ENCODE measurements around the gene KSR2. TPM values are rescaled to one million over a fixed set of nuclear protein-coding genes. Genes with fewer than 3 reads are reported as not detected.

KSR2 gene
- total and polyA plus RNA-seq, 2 donors (not counting 3 experiments of a cell fraction or from before 2014, with no cell fraction given), result 2.1 to 5.2 TPM

DNA sequence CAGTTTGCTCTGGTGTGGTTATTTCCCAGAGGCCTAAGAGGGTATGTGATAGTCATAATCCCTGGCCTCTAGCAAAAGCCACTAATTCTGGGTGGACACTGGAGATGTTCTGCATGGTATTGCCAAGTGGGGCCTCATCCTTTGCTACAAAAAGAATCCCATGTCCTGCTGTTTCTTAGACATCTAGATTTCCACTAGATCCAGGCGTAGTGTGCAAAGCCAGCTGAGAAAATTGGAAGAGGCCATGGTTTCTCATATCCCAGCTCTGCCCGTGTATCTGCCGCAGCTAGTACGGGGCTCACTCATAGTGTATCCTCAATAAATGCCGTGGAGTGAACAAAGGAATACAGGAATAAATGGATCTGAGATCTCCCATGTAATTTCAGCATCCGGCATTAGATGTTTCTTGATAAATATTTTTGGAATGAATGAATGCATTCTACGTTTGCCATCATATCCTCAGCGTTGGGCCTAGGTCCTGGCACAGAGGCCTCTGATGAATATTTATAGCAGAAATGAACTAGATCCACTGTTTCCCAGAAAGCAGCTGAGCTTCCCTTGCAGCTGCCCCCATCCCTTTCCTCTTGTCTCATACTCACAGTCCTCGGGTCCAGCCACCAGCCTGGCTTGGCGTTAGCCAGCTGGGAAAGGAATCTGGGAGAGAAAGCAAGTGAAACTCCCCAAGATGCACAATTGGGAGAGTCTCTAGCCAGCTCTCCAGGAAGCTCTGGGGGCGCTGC lies 531.1 kb downstream of the KSR2 start:
- DNase-seq (ENCODE audit: low read depth, low spot score) (no peak), FAIRE-seq (no peak)
- BruUV-seq (replicated peaks), result no TSS peak
- no peak overlapping the region for H3K4me3 ChIP-seq (replicated peaks in 1 of 3; ENCODE audit: insufficient read depth in 1 of 3, low read depth in 1 of 3, low read length in 3 of 3)
- H4K20me1 ChIP-seq (replicated peaks; ENCODE audit: control insufficient read depth, extremely low read depth, insufficient read depth, low read length), result no peaks in the 10 kb centered on the region
- CTCF ChIA-PET, result interaction anchor here (1.6 kb wide), 1 partner anchor 71 kb away, joined by 9 read pairs; no protein-coding TSS in a partner anchor
- no peaks in the 10 kb centered on the region for H3K4me1 ChIP-seq (ENCODE audit: control insufficient read depth, extremely low read depth, insufficient read depth, low read length)
- H3K27me3 ChIP-seq (ENCODE audit: control insufficient read depth in 2 of 2, insufficient read depth in 2 of 2, low read length in 2 of 2), result no peaks in the 10 kb centered on the region
- H3K36me3 ChIP-seq (ENCODE audit: control insufficient read depth in 2 of 2, extremely low read depth in 1 of 2, insufficient read depth in 2 of 2, low read length in 2 of 2), result no peaks in the 10 kb centered on the region
- POLR2A ChIA-PET, result no interaction called here
- H3K9me1 ChIP-seq (replicated peaks; ENCODE audit: control insufficient read depth, extremely low read depth, insufficient read depth, low read length), result no peaks in the 10 kb centered on the region
- no peak overlapping the region for H3K9ac ChIP-seq (replicated peaks; ENCODE audit: extremely low read depth, insufficient read depth, low read length)
- H3K4me2 ChIP-seq (ENCODE audit: insufficient read depth, low read length), result no peak overlapping the region
- no peaks in the 10 kb centered on the region for H3K79me2 ChIP-seq (ENCODE audit: control insufficient read depth, insufficient read depth, low read length)
- no peaks in the 10 kb centered on the region for H3K9me3 ChIP-seq (replicated peaks; ENCODE audit: control insufficient read depth, insufficient read depth, low read length)
- TF ChIP-seq, protein P1, sequence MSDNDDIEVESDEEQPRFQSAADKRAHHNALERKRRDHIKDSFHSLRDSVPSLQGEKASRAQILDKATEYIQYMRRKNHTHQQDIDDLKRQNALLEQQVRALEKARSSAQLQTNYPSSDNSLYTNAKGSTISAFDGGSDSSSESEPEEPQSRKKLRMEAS (IDR thresholded peaks at IDR 0.05; ENCODE audit: insufficient read depth, insufficient read length), result no peak
- TF ChIP-seq, protein P2, sequence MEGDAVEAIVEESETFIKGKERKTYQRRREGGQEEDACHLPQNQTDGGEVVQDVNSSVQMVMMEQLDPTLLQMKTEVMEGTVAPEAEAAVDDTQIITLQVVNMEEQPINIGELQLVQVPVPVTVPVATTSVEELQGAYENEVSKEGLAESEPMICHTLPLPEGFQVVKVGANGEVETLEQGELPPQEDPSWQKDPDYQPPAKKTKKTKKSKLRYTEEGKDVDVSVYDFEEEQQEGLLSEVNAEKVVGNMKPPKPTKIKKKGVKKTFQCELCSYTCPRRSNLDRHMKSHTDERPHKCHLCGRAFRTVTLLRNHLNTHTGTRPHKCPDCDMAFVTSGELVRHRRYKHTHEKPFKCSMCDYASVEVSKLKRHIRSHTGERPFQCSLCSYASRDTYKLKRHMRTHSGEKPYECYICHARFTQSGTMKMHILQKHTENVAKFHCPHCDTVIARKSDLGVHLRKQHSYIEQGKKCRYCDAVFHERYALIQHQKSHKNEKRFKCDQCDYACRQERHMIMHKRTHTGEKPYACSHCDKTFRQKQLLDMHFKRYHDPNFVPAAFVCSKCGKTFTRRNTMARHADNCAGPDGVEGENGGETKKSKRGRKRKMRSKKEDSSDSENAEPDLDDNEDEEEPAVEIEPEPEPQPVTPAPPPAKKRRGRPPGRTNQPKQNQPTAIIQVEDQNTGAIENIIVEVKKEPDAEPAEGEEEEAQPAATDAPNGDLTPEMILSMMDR (IDR thresholded peaks at IDR 0.05; ENCODE audit: extremely low read depth in 1 of 2, insufficient read depth in 1 of 2, low read depth in 1 of 2, low read length in 2 of 2), result no peak
- TF ChIP-seq POLR2AphosphoS5 (IDR thresholded peaks at IDR 0.05; ENCODE audit: insufficient read depth, low read depth, low read length) (no peak), POLR2A (IDR thresholded peaks at IDR 0.05; ENCODE audit: low read depth, low read length) (no peak), EZH2 (IDR thresholded peaks at IDR 0.05; ENCODE audit: borderline replicate concordance, low read depth, low read length, severe bottlenecking) (no peak), FOS (IDR thresholded peaks at IDR 0.05; ENCODE audit: borderline replicate concordance, insufficient read depth, low read length) (no peak), MYC (IDR thresholded peaks at IDR 0.05; ENCODE audit: low read depth, low read length) (no peak), GATA2 (IDR thresholded peaks at IDR 0.05; ENCODE audit: insufficient read depth, insufficient read length, low read depth, low read length) (no peak), JUN (IDR thresholded peaks at IDR 0.05; ENCODE audit: borderline replicate concordance, insufficient read depth, insufficient read length, low read depth) (no peak)
- H3K27ac ChIP-seq (ENCODE audit: insufficient read depth, low read depth, low read length), result no peak overlapping the region
- no peak overlapping the region for H2AFZ ChIP-seq (ENCODE audit: low read depth, low read length)
- intact Hi-C loops (cut with micrococcal nuclease) (no loop called here), dilution Hi-C loops (cut with MboI; ENCODE audit: extremely low pct_ligation_motif_present, low sequenced_read_pairs) (no loop called here)

Measured in endothelial cell of umbilical vein (primary cell).